Vagina (tissue), 2 donors: ENCODE measurements around the gene PDIK1L.

Experiments
- POLR2A ChIP-seq, 2 donors: fragments of 450-650 bp; IDR thresholded peaks; one replicate each; pipeline ENCODE4 v1.6.1; 2017; ENCODE audit warnings: antibody characterized with exemption in 2 of 2, mild to moderate bottlenecking in 2 of 2, moderate library complexity in 2 of 2
- POLR2AphosphoS5 ChIP-seq, 2 donors: sonication (generic); formaldehyde crosslinking; IDR thresholded peaks; one replicate each; pipeline ENCODE4 v1.9.0; 2017; ENCODE audit warnings: antibody characterized with exemption in 2 of 2, mild to moderate bottlenecking in 2 of 2, low read depth in 1 of 2; ENCODE audit not compliant: insufficient read depth in 1 of 2
- TF ChIP-seq, protein P1 (sequence below), 3 experiments: fragments of 450-650 bp in 2 of 3; fragments of 200-600 bp in 1 of 3; sonication (generic) in 1 of 3; IDR thresholded peaks; one replicate each; pipeline ENCODE4 v1.5.1; 2017 to 2019; ENCODE audit warnings: antibody characterized with exemption in 3 of 3, mild to moderate bottlenecking in 2 of 3, moderate library complexity in 2 of 3

GRCh38 chr1:26158908-26159742 is 47.5 kb downstream of the PDIK1L start, which contains the start of gene FAM110D:
- TF ChIP-seq POLR2AphosphoS5 (IDR thresholded peaks at IDR 0.05; ENCODE audit: insufficient read depth in 1 of 2, low read depth in 1 of 2) (no peak), POLR2A (IDR thresholded peaks at IDR 0.05) (no peak)
- TF ChIP-seq, protein P1, sequence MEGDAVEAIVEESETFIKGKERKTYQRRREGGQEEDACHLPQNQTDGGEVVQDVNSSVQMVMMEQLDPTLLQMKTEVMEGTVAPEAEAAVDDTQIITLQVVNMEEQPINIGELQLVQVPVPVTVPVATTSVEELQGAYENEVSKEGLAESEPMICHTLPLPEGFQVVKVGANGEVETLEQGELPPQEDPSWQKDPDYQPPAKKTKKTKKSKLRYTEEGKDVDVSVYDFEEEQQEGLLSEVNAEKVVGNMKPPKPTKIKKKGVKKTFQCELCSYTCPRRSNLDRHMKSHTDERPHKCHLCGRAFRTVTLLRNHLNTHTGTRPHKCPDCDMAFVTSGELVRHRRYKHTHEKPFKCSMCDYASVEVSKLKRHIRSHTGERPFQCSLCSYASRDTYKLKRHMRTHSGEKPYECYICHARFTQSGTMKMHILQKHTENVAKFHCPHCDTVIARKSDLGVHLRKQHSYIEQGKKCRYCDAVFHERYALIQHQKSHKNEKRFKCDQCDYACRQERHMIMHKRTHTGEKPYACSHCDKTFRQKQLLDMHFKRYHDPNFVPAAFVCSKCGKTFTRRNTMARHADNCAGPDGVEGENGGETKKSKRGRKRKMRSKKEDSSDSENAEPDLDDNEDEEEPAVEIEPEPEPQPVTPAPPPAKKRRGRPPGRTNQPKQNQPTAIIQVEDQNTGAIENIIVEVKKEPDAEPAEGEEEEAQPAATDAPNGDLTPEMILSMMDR (IDR thresholded peaks at IDR 0.05), result no peak
